ENCODE measurements around the gene HS1BP3.

The HS1BP3 gene

DNA sequence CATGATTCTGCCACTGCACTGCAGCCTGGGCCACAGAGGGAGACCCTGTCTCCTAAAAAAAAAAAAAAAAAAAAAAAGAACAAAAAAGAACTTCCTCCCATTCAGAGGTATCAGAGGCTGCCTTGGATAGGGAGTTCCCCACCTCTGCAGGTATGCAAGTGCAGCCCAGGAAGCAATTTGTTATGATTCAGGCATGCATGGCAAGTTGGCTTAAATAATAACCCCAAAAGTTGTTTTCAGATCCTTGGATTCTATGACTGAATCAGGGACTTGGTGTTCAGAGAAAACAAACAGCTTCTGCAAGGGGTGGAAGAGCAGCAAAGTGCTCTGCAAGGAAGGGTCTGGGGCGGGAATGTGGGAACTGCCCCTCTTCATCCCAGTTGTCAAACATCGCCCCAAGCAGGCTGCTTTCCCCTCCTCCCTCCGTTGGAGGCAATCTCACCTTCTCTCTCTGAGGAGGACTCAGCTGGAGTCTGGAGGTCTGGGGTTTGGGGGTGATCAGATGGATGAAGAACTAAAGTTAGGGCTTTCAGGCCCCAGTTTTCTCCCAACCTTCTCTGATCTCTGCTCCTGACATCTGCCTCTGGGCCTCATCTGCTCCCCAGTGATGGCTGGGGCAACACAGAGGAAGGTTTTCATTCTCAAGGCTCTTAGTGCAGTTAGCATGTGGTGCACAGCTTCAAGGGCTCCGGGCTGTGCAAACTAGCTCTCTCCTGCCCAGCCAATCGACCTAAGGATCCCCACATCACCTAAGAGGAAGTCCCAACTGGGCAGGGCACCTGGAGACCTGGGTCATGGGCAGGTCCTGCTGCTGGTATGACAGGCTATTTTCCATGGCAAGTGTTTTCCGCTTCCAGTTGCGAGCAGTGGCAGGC, 12.5 kb upstream of the HS1BP3 start:
- DNase-seq (ENCODE audit: low spot score): no peak

DNA sequence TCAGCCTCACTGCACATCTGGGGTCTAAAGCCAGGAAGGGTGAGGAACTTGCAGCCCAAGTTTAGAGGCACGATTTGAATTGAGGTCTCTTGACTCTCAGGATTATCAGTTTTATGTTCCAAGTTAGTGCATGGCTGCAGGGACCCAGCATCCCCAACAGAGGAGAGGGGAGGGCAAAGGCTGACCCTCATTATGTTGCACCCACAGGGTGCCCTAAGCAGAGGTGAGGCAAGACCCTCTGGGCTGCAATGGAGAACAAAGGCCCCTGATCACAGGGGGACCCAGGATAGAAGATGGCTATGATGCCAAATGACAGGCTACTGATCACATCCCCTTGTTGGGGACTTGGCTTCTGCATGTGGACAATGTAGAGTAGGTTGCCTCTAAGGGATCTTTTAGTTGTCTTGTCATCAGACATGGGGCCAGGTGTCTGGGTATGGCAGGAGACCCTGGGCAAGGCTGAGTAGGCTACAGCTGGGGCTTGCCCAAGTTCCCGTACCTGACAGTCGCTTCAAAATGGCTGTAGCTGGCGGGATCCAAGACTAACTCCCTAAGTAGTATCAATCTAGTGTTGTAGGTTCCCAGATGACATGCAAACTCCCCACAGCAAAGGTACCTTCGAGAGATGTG, 11.5 kb upstream of the HS1BP3 start:
- DNase-seq (ENCODE audit: low spot score): no peak

- peak; percentile 56 for DNase-seq (ENCODE audit: low spot score)
Observed at GRCh38 chr2:20661421-20662307, 10.8 kb upstream of the HS1BP3 start.

DNA sequence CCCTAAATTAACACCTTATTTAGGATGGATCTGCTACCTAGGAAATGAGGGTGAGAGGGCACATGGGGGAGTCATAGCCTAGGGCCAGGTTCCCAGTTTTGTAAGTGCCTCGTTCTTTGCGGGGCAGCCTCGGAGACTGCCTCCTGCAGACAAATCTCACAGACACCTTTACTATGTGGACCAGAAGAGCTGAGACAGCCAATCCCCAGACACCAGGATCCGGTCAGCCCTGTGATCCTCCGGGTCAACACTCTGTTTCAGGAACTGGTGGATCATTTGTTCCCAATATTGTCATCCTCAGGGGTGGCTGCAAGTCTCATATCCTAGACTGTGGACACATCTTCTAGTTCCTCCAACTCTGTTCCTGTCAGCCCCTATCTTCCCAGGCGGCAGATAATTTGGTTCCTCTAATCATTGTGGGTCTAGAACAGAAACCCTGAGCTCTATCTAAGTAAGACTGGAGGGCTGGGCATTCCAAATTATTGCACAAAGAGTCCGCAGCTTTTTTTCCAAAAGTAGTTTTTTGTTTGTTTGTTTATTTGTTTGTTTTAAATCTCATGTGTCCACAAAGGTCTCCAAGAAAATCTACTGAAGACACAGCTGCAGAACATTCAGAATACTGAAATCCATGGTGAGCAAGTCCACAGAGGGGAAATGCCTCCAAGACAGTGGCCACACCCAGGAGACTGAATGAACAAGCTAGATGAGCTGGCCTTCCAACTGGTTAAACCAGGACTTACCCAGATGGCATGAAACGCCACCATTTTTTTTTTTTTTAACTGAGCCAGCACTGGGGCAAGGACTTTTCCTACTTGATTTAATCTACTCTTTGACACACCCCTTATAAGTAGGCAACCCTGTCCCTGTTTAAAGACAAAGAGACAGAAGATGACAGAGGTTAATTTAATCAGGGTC, 9.9 kb upstream of the HS1BP3 start:
- no peak for DNase-seq (ENCODE audit: low spot score)

- DNase-seq (ENCODE audit: low spot score): no peak
Observed at GRCh38 chr2:20657522-20658235, 6.8 kb upstream of the HS1BP3 start.

- DNase-seq (ENCODE audit: low spot score): no peak
Observed at GRCh38 chr2:20656561-20656960, 5.7 kb upstream of the HS1BP3 start.

- DNase-seq (ENCODE audit: low spot score): no peak
Observed at GRCh38 chr2:20654535-20654813, 3.6 kb upstream of the HS1BP3 start.

DNA sequence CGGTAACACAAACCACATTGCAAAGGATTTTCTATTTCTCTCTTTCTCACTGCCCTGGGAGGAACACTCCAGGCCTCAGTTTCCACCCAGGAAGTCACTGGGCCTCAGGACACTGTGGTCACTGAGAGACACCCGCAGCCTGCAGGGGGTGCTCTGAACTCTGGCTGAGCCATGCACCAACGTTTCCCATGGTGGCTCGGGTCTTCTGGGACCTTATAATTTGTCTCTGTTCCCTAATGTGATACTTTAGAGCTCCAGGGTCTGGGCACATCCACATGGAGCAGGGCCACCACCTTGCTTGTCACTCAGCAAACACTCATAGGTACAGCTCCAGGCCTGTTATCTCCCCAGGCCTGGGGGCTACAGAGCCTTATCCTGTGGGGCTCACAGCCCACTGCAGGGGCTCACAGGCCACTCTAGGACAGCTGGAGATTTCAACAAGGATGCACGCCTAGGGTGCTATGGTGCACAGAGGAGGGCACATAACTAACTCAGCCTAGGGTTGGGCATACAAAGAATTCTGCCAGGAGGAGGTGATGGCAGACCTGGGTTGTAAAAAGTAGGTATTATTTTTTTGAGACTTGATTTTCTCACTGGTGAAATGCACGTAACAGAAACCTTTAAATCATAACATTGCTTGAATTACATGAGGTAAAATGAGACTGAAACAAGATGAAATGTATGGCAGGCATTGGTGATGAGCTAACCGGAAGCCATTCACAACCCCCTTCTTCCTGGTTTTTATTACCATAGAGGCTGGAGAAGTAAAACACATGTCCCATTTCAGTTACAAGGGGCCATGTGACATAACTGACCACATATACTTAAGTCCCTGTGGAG, 3.0 kb upstream of the HS1BP3 start:
- DNase-seq (ENCODE audit: low spot score): no peak

GRCh38 chr2:20652673-20653575, 2.0 kb upstream of the HS1BP3 start:
- no peak for DNase-seq (ENCODE audit: low spot score)

- DNase-seq (ENCODE audit: low spot score): no peak
Observed at GRCh38 chr2:20652141-20652540, 1.2 kb upstream of the HS1BP3 start.

- no peak for DNase-seq (ENCODE audit: low spot score)
Observed at GRCh38 chr2:20651731-20652099, 817 bp upstream of the HS1BP3 start.

DNA sequence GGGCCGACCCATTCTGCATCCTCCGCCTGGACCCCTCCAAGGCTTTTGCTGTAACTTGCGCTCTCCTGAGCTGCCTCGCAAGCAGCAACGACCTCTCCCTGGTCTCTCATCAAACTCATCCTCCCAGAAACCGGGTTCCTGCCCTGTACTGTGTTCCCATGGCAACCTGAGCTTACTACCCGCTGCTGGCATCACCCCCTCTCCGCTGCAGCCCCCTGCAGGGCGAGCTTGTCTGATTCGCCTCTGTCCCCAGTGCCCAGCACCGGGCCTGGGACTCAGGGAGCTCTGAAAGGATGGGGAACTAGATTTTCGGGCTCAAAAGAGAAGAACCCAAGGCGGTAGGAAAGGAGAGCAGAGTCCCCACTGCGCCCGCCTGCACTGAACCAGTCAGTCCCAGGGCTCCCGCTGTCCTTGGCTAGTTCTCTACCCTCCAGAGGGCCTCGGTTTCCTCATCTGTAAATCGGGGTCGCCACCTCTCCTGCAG, 463 bp downstream of the HS1BP3 start:
- no peak for DNase-seq (ENCODE audit: low spot score)

GRCh38 chr2:20649976-20650375, 922 bp downstream of the HS1BP3 start:
- DNase-seq (ENCODE audit: low spot score): no peak

- DNase-seq (ENCODE audit: low spot score): no peak
Observed at GRCh38 chr2:20649576-20649975, 1.3 kb downstream of the HS1BP3 start.

- no peak for DNase-seq (ENCODE audit: low spot score)
Observed at GRCh38 chr2:20648831-20649230, 2.1 kb downstream of the HS1BP3 start.

DNA sequence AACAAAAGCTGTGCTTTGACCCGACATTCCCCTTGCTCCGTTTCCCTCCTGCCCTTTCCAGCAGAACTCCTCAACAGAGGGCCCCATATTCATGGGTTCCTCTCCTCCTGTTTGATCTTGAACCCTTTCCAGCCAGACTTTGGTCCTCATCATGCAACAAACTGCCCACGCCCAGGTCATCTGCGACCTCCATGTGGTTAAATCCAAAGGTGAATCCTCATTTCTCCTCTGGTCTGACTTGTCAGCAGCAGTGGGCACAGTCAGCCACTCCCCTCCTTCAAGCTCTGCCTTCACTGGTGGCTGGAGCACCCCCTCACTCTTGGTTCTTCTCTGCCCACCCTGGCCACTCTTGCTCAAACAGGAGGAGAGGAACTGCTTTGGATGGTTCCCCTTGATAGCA, 2.7 kb downstream of the HS1BP3 start:
- DNase-seq (ENCODE audit: low spot score): no peak

- DNase-seq (ENCODE audit: low spot score): no peak
Observed at GRCh38 chr2:20647738-20648137, 3.2 kb downstream of the HS1BP3 start.

DNA sequence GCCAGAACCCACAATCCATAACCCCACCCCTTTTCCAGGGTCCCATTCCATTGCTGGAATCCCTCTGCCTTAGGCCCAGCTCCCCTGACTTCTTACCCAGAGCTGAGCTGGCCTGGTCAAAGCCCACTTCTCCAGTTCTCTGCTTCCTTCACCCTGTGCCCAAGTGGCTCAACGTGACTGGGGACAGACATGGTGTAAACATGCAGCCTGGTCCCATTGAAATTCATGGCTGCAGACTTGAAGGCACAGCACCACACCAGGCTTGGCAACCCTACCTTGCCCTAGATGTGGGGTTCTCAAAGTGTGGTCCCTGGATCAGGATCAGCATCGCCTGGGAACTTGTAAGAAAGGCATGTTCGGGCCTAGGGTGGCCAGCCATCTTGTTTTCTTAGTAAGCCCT, 3.7 kb downstream of the HS1BP3 start:
- DNase-seq (ENCODE audit: low spot score): no peak

- no peak for DNase-seq (ENCODE audit: low spot score)
Observed at GRCh38 chr2:20646446-20646845, 4.5 kb downstream of the HS1BP3 start.
